Measurements from ENCODE around the gene ILDR2.

ILDR2 gene

DNA sequence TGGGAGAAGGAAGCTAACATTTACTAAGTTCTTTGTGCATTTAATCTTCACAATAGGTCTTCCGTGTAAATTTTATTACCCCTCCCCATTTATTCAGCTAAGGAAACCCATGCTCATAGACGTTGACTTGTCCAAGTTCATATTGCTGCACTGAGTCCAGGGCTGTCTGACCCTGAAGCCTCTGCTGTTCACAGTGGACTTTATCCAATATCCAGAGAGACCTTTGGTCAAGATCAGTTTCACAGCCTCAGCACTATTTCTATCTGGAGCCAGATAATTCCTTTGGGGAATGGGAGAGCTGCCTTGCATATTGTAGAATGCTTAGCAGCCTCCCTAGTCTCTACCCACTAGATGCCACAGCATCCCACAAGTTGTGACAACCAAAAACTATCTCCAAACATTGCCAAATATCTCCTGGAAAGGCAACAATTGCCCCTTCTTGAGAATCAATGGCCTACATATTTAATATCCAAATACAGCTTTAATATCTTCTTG, 26.4 kb downstream of the ILDR2 start:
- TF ChIP-seq, protein P1, sequence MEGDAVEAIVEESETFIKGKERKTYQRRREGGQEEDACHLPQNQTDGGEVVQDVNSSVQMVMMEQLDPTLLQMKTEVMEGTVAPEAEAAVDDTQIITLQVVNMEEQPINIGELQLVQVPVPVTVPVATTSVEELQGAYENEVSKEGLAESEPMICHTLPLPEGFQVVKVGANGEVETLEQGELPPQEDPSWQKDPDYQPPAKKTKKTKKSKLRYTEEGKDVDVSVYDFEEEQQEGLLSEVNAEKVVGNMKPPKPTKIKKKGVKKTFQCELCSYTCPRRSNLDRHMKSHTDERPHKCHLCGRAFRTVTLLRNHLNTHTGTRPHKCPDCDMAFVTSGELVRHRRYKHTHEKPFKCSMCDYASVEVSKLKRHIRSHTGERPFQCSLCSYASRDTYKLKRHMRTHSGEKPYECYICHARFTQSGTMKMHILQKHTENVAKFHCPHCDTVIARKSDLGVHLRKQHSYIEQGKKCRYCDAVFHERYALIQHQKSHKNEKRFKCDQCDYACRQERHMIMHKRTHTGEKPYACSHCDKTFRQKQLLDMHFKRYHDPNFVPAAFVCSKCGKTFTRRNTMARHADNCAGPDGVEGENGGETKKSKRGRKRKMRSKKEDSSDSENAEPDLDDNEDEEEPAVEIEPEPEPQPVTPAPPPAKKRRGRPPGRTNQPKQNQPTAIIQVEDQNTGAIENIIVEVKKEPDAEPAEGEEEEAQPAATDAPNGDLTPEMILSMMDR (IDR thresholded peaks at IDR 0.05), result no peak

DNA sequence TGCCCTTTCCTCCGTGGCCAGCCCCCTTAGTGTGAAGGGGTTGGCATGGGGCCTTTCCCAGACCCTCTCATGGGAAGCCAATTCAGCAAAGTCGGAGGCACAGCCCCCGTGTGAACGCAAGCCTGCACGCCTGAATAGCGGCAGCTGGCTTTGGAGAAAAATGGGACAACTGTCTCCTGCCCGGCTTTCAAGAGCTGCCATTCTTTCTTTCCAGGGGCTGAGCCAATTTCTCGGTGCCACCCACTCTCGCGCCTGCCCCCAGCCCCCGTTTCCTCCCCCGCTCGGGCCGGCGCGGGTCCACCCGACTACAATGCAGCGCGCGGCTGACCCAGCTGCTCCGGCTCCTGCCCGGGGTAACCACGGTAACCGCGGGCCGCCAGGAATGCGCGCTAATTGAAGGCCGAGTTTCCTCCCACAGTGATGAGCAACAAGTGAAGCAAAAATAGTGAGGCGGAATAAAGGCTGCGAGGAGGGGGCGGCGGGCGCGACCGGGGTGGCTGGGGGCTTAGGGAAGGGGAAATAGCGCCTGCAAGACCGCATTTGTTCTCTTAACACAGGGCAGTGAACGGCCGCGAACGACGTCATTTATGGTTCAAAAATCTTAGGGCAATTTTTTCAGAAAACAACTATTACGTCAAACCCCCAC, 27.8 kb downstream of the ILDR2 start:
- TF ChIP-seq, protein P1 (IDR thresholded peaks at IDR 0.05), result no peak

DNA sequence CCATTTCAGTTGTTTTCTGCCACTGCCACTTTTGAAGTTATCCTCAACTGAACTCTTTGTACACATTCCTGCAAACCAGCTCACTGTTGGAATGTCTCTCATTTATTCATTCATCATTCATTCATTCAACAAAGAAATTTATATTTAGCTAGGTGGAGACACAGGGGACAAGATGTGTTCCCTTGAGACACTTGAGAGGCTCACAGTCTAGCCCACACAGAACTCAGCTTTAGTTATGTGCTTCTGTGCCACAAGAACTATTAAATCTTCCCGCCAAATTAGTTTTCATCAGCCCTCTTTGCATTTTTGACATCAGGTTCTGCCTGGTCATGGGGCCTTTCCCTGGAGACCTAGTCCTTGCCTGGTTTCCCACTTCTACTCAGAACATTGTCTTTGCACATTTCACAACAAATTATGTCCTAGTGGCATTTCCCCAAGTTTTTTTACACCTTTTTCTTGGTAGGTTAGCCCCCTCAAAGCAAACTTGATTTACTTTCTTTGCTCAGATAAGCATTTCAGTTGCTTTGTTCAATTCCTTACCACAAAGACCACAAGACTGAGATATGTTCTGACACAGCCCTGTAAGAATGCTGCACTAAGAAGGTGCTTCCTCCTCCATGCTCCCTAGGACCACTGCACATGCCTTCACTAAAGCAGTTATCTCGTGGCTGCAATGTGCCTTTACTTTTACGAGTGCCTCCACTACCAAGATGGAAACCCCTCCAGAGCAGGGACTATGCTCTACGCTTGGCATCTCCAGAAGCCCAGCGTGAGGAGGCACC, 31.0 kb downstream of the ILDR2 start:
- TF ChIP-seq, protein P1 (IDR thresholded peaks at IDR 0.05), result no peak

DNA sequence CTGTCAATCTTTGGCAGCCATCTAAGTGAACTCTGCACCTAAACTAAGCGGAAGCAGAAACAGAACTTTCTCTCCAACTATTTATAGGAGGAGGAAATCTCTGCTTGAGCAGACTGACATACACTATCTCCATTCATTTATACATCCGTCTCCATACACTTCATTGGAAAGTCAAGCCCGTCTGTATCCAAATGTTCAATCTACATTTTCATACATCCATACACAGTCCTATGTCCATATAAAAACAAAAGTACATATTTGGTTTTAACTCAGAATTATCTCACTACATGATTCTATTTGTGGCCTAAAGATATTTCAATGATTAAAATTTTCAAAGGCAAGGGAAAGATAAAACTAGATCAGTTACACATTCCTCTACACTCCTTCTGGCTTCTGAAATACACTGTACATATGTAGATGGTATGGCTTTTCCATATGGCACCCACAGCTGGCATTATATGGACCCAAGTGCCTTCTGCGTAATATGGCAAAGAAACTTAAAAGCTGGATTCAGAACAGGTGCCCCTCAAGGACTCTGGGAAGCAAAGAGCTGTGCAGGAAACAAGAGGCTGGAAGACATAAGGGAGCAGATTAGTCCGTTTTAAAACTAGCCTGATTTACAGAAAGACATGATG, 35.5 kb downstream of the ILDR2 start:
- TF ChIP-seq, protein P1 (IDR thresholded peaks at IDR 0.05), result no peak

GRCh38 chr1:166937962-166938361, 37.4 kb downstream of the ILDR2 start:
- TF ChIP-seq, protein P1 (IDR thresholded peaks at IDR 0.05), result no peak

DNA sequence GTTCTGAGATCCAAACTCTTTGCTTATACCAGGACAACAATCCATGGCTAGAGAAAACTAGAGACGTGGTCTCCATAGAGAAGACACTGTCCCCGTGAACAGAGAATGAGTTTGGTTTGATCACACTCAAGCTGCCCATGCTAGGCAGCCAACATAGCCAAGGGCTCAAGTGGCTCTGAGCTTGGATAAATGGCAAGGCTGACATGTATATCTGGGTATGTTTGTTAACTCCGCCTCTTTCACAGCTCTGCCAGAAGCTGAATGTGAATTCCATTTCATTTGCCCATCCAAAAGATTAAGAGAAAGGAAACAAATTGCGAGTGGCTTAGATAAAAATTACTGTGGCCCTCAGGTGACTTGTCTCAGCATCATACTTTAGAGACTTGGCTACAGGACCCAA, 38.0 kb downstream of the ILDR2 start:
- TF ChIP-seq, protein P1 (IDR thresholded peaks at IDR 0.05), result no peak

- TF ChIP-seq, protein P1 (IDR thresholded peaks at IDR 0.05), result no peak
Measured at GRCh38 chr1:166933633-166934032, 41.7 kb downstream of the ILDR2 start.

Data from LNCAP (cell line).